HPDE6-E6E7 (cell line): ENCODE data around the gene POLR3G.
A peak's percentile ranks its signal among the peaks of the same experiment; 100 is the strongest.

Experiments used
- DNase-seq: peaks from one replicate; pipeline ENCODE4 v3.0.0; 2011; ENCODE audit warnings: missing footprints; ENCODE audit errors: extremely low spot score

Gene POLR3G

GRCh38 chr5:90550963-90551362 lies 76.3 kb downstream of the POLR3G start:
- no peak for DNase-seq

GRCh38 chr5:90551376-90551775 lies 76.7 kb downstream of the POLR3G start:
- no peak for DNase-seq

GRCh38 chr5:90553711-90554110 lies 79.0 kb downstream of the POLR3G start:
- DNase-seq = no peak

GRCh38 chr5:90554358-90555006 lies 79.8 kb downstream of the POLR3G start:
- DNase-seq = no peak

- no peak for DNase-seq
Observed at GRCh38 chr5:90555666-90556065, 81.0 kb downstream of the POLR3G start.

GRCh38 chr5:90557391-90557790 lies 82.7 kb downstream of the POLR3G start:
- DNase-seq = no peak

GRCh38 chr5:90557871-90558270 lies 83.2 kb downstream of the POLR3G start:
- no peak for DNase-seq

- peak; percentile 77 for DNase-seq
Observed at GRCh38 chr5:90558344-90559192, 83.9 kb downstream of the POLR3G start, which contains the start of gene ADGRV1. Gene ADGRV1, plus strand, starts transcription at chr5:90558797. Its CDS starts 99 bp downstream, at chr5:90558896.

GRCh38 chr5:90560771-90561170 lies 86.1 kb downstream of the POLR3G start:
- no peak for DNase-seq

- no peak for DNase-seq
Observed at GRCh38 chr5:90561766-90562165, 87.1 kb downstream of the POLR3G start.

GRCh38 chr5:90562341-90562740 lies 87.7 kb downstream of the POLR3G start:
- DNase-seq = no peak

GRCh38 chr5:90563108-90563507 lies 88.4 kb downstream of the POLR3G start:
- DNase-seq = no peak
